HepG2 (cell line): Measurements from ENCODE around the gene METTL27. TPM values are rescaled to one million over a fixed set of nuclear protein-coding genes. Genes with fewer than 3 reads are reported as not detected.

Experiments
- ARID3A ChIP-seq: IDR thresholded peaks from 2 replicates; pipeline ENCODE4 v1.6.1; 2012; ENCODE audit warnings: low read depth, low read length, improper control_type of control experiment
- FOXK1 ChIP-seq: sonication (generic); formaldehyde crosslinking; IDR thresholded peaks from 2 replicates; pipeline ENCODE4 v1.4.0; 2020; ENCODE audit warnings: low read depth, missing genetic modification reagents, borderline replicate concordance
- FOXO1 ChIP-seq: sonication (generic); formaldehyde crosslinking; IDR thresholded peaks from 2 replicates; pipeline ENCODE4 v1.4.0; 2020; ENCODE audit warnings: missing genetic modification reagents
- FOXP4 ChIP-seq: sonication (generic); formaldehyde crosslinking; IDR thresholded peaks from 2 replicates; pipeline ENCODE4 v1.4.0; 2020; ENCODE audit warnings: missing genetic modification reagents
- HCFC1 ChIP-seq: fragments of 150-350 bp; IDR thresholded peaks from 2 replicates; pipeline ENCODE4 v1.6.1; 2014; ENCODE audit warnings: low read depth, low read length
- KDM5B ChIP-seq: sonication (generic); formaldehyde crosslinking; IDR thresholded peaks from 2 replicates; pipeline ENCODE4 v1.4.0; 2020; ENCODE audit warnings: missing genetic modification reagents, mild to moderate bottlenecking, borderline replicate concordance
- PREB ChIP-seq: sonication (generic); formaldehyde crosslinking; IDR thresholded peaks from 2 replicates; pipeline ENCODE4 v1.4.0; 2020; ENCODE audit warnings: missing genetic modification reagents
- PRPF4 ChIP-seq: fragments of 200-400 bp; formaldehyde crosslinking; IDR thresholded peaks from 2 replicates; pipeline ENCODE4 v1.6.1; 2016; ENCODE audit warnings: low read length, low read depth; ENCODE audit not compliant: poor library complexity, severe bottlenecking
- SMYD3 ChIP-seq: sonication (generic); formaldehyde crosslinking; IDR thresholded peaks from 2 replicates; pipeline ENCODE4 v1.8.1; 2023; ENCODE audit warnings: mild to moderate bottlenecking, missing genetic modification reagents
- SOX5 ChIP-seq: IDR thresholded peaks from 2 replicates; pipeline ENCODE4 v1.6.1; 2016; ENCODE audit warnings: borderline replicate concordance
- TCF12 ChIP-seq, 2 experiments: fragments of 450-650 bp in 1 of 2; sonication (generic) in 1 of 2; formaldehyde crosslinking in 1 of 2; IDR thresholded peaks; 2 replicates each; pipeline versions ENCODE4 v1.6.1 to v1.8.0; 2017 to 2022; ENCODE audit warnings: antibody characterized with exemption in 1 of 2, mild to moderate bottlenecking in 1 of 2, missing genetic modification reagents in 1 of 2, moderate library complexity in 1 of 2
- TOE1 ChIP-seq: sonication (generic); formaldehyde crosslinking; IDR thresholded peaks from 2 replicates; pipeline ENCODE4 v1.4.0; 2020; ENCODE audit warnings: mild to moderate bottlenecking, missing genetic modification reagents
- ZMYM2 ChIP-seq: sonication (generic); formaldehyde crosslinking; IDR thresholded peaks from 2 replicates; pipeline ENCODE4 v1.8.0; 2022; ENCODE audit warnings: mild to moderate bottlenecking, missing genetic modification reagents
- ZNF335 ChIP-seq: sonication (generic); formaldehyde crosslinking; IDR thresholded peaks from 2 replicates; pipeline ENCODE4 v1.4.0; 2020; ENCODE audit warnings: missing genetic modification reagents
- ZNF747 ChIP-seq: sonication (generic); formaldehyde crosslinking; IDR thresholded peaks from 2 replicates; pipeline ENCODE4 v1.8.1; 2023; ENCODE audit warnings: missing genetic modification reagents, mild to moderate bottlenecking, borderline replicate concordance
- ZSCAN12 ChIP-seq: sonication (generic); formaldehyde crosslinking; IDR thresholded peaks from 2 replicates; pipeline ENCODE4 v1.9.0; 2021; ENCODE audit warnings: mild to moderate bottlenecking, missing genetic modification reagents
- polyA plus RNA-seq, 8 experiments: library from polyadenylated mRNA; depleted of rRNA in 3 of 8; stranded (reverse) in 7 of 8; unstranded in 1 of 8; fragments of >200 nt; fragmentation: Illumina TruSeq in 4 of 8; extraction: Trizol in 4 of 8; gene quantifications; 2 replicates each; pipeline versions ENCODE4 v1.2.1 to v1.2.3, GENCODE V29; 2011 to 2016; ENCODE audit warnings: low read depth in 4 of 8, missing spikeins in 1 of 8, mixed read lengths in 1 of 8; ENCODE audit not compliant: insufficient read depth in 1 of 8
- total RNA-seq, 5 experiments: library from RNA; depleted of rRNA; stranded (reverse); fragments of >200 nt; fragmentation: Illumina TruSeq; extraction: Trizol; gene quantifications; 2 replicates each; pipeline ENCODE4 v1.2.3, GENCODE V29; 2016; ENCODE audit warnings: low read depth in 1 of 5
- TF ChIP-seq, protein P1 (sequence below): sonication (generic); formaldehyde crosslinking; IDR thresholded peaks from 2 replicates; pipeline ENCODE4 v1.9.0; 2021; ENCODE audit warnings: missing genetic modification reagents, borderline replicate concordance
- TF ChIP-seq, protein P2 (sequence below): sonication (generic); formaldehyde crosslinking; IDR thresholded peaks from 2 replicates; pipeline ENCODE4 v1.5.0; 2020; ENCODE audit warnings: missing genetic modification reagents
- TF ChIP-seq, protein P3 (sequence below): sonication (generic); formaldehyde crosslinking; IDR thresholded peaks from 2 replicates; pipeline ENCODE4 v1.5.1; 2020; ENCODE audit warnings: missing genetic modification reagents, mild to moderate bottlenecking, borderline replicate concordance

Gene METTL27
- total and polyA plus RNA-seq, 2 of the 13 experiments (the other 11 are each of a cell fraction or from before 2014, with no cell fraction given) = 2.0 to 3.0 TPM

DNA sequence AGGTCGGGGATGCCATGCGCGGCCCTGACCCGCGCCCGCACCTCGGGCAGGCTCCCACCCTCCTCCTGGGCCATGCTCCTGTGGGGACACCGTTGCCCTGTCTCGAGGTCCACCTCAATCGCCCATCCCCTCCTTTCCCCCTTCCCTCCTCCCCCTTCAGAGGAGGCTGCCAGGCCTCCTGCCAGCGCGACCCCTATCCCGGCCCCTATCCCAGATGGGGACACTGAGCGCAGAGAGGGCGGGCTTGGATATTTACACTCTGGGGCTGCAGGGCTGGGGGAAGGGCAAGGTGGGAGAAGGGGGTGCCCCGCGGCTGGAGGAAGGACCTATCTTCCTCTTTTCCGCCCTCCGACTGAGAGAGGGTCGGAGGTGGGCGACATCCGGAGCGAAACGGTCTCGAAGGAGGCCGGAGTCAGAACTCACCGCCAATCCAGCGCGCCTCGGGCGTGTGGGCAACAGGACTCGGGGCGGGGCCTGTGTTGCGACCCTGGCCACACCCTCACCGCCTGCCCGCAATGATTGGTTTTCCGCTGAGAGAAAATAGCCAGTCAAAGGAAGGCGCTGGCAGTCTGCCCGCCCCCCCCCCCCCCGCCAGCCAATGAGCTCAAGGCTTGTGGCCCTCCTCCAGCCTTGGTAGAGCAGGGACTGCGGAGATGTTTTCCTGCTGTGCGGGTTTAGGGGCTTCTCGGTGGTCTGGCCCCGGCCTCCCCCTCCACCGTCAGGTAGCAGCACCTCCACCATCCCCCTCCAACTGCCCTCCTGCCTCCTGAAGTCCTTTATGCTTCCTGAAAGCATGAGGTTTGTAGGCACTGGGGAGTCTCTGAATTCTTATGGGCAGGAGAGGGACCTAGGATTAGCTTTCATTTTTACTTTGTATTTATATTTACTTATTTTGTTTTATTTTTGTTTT is at the start of gene METTL27 (continued):
- TF ChIP-seq ZSCAN12 (no peak), TCF12 (IDR thresholded peaks at IDR 0.05) (no peak), TCF12 (CRISPR knock-in tag; IDR thresholded peaks at IDR 0.05) (no peak), TOE1 (CRISPR knock-in tag) (no peak), SOX5 (CRISPR knock-in tag) (no peak), HCFC1 (no peak), SMYD3 (CRISPR knock-in tag) (0 out of 2 replicates have a peak, but pooled peaks have one; percentile 56), KDM5B (CRISPR knock-in tag) (0 out of 2 replicates have a peak, but pooled peaks have one; percentile 27), FOXK1 (0 out of 2 replicates have a peak, but pooled peaks have one; percentile 19), PREB (CRISPR knock-in tag) (no peak), ZNF747 (CRISPR knock-in tag) (no peak), ARID3A (no peak), FOXP4 (CRISPR knock-in tag) (no peak), ZMYM2 (CRISPR knock-in tag) (no peak), PRPF4 (no peak), ZNF335 (0 out of 2 replicates have a peak, but pooled peaks have one; percentile 32), FOXO1 (CRISPR knock-in tag) (no peak)
- TF ChIP-seq, protein P1, sequence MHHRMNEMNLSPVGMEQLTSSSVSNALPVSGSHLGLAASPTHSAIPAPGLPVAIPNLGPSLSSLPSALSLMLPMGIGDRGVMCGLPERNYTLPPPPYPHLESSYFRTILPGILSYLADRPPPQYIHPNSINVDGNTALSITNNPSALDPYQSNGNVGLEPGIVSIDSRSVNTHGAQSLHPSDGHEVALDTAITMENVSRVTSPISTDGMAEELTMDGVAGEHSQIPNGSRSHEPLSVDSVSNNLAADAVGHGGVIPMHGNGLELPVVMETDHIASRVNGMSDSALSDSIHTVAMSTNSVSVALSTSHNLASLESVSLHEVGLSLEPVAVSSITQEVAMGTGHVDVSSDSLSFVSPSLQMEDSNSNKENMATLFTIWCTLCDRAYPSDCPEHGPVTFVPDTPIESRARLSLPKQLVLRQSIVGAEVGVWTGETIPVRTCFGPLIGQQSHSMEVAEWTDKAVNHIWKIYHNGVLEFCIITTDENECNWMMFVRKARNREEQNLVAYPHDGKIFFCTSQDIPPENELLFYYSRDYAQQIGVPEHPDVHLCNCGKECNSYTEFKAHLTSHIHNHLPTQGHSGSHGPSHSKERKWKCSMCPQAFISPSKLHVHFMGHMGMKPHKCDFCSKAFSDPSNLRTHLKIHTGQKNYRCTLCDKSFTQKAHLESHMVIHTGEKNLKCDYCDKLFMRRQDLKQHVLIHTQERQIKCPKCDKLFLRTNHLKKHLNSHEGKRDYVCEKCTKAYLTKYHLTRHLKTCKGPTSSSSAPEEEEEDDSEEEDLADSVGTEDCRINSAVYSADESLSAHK (CRISPR knock-in tag) = no peak
- TF ChIP-seq, protein P2, sequence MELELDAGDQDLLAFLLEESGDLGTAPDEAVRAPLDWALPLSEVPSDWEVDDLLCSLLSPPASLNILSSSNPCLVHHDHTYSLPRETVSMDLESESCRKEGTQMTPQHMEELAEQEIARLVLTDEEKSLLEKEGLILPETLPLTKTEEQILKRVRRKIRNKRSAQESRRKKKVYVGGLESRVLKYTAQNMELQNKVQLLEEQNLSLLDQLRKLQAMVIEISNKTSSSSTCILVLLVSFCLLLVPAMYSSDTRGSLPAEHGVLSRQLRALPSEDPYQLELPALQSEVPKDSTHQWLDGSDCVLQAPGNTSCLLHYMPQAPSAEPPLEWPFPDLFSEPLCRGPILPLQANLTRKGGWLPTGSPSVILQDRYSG (CRISPR knock-in tag) = no peak
- TF ChIP-seq, protein P3, sequence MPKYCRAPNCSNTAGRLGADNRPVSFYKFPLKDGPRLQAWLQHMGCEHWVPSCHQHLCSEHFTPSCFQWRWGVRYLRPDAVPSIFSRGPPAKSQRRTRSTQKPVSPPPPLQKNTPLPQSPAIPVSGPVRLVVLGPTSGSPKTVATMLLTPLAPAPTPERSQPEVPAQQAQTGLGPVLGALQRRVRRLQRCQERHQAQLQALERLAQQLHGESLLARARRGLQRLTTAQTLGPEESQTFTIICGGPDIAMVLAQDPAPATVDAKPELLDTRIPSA = no peak
